Panc1 (cell line): Measurements from ENCODE around the gene KLHDC10. TPM values are rescaled to one million over a fixed set of nuclear protein-coding genes. Genes with fewer than 3 reads are reported as not detected.
"Not testable (repeated sequence)": the region's sequence is repeated elsewhere in the genome, so short reads cannot be mapped to it uniquely, and the experiment has no call there.

Source experiments
- ATAC-seq: fragments of 200-7000 bp; cut with Tn5 transposase; 2 replicates; pipeline ENCODE4 v1.9.1; 2020; ENCODE audit warnings: mild to moderate bottlenecking, moderate library complexity
- BruUV-seq: library from RNA; stranded (reverse); fragments of 400-500 nt; replicated peaks from 2 replicates; lab custom pipeline; 2021; lab: Mats Ljungman, UMichigan
- CTCF ChIA-PET: fragments of 300-600 bp; sonication (Branson Sonifier 250); formaldehyde crosslinking; loops from one replicate; lab custom pipeline; 2022; ENCODE audit warnings: antibody characterized with exemption; lab: Charles Lee
- POLR2A ChIA-PET: fragments of 300-600 bp; sonication (Branson Sonifier 250); formaldehyde crosslinking; loops from one replicate; lab custom pipeline; 2022; ENCODE audit warnings: antibody characterized with exemption; lab: Charles Lee
- DNase-seq: peaks from one replicate; pipeline ENCODE4 v3.0.0-alpha.2; 2010; ENCODE audit warnings: low read depth, low spot score
- H3K27ac ChIP-seq: 2 replicates; pipeline ENCODE4 v1.5.1; 2011; ENCODE audit warnings: mild to moderate bottlenecking, low read length, inconsistent platforms
- H3K27me3 ChIP-seq: fragments of 200-500 bp; sonication (Bioruptor generic); 2 replicates; pipeline ENCODE4 v1.6.0; 2014; ENCODE audit warnings: low read length, inconsistent platforms; ENCODE audit not compliant: control insufficient read depth, insufficient read depth
- H3K36me3 ChIP-seq: fragments of 200-500 bp; sonication (Bioruptor generic); 2 replicates; pipeline ENCODE4 v1.5.1; 2014; ENCODE audit warnings: inconsistent platforms, mild to moderate bottlenecking, low read length, moderate library complexity; ENCODE audit not compliant: control insufficient read depth, insufficient read depth
- H3K4me1 ChIP-seq: 2 replicates; pipeline ENCODE4 v1.5.1; 2011; ENCODE audit warnings: inconsistent platforms, mild to moderate bottlenecking, low read length, moderate library complexity; ENCODE audit not compliant: control insufficient read depth, insufficient read depth
- H3K4me3 ChIP-seq, 2 experiments: 2 replicates each; pipeline ENCODE4 v1.5.1; 2011 to 2012; ENCODE audit warnings: low read depth in 2 of 2, low read length in 2 of 2, mild to moderate bottlenecking in 2 of 2, inconsistent platforms in 1 of 2, moderate library complexity in 1 of 2
- H3K9me3 ChIP-seq: fragments of 200-500 bp; sonication (Bioruptor generic); 2 replicates; pipeline ENCODE4 v1.5.1; 2014; ENCODE audit warnings: low read depth, mild to moderate bottlenecking, inconsistent platforms, low read length, moderate library complexity; ENCODE audit not compliant: control insufficient read depth, insufficient read depth
- CTCF ChIP-seq: fragments of 450-650 bp; IDR thresholded peaks from 2 replicates; pipeline ENCODE4 v1.5.1; 2017; ENCODE audit warnings: mild to moderate bottlenecking
- POLR2AphosphoS5 ChIP-seq: IDR thresholded peaks from 2 replicates; pipeline ENCODE4 v1.6.1; 2012; ENCODE audit warnings: mild to moderate bottlenecking, low read depth, low read length, moderate library complexity
- REST ChIP-seq, 2 experiments: IDR thresholded peaks; 2 replicates each; pipeline ENCODE4 v1.6.1; 2011 to 2012; ENCODE audit warnings: low read depth in 2 of 2, control low read depth in 1 of 2, low read length in 1 of 2, mild to moderate bottlenecking in 1 of 2, moderate library complexity in 1 of 2; ENCODE audit not compliant: insufficient read depth in 1 of 2
- SIN3A ChIP-seq: IDR thresholded peaks from 2 replicates; pipeline ENCODE4 v1.6.1; 2012; ENCODE audit warnings: low read depth, mild to moderate bottlenecking, low read length, moderate library complexity, borderline replicate concordance; ENCODE audit not compliant: insufficient read depth
- TCF7L2 ChIP-seq: IDR thresholded peaks from 2 replicates; pipeline ENCODE4 v1.6.1; 2011; ENCODE audit warnings: mild to moderate bottlenecking, low read depth, low read length, inconsistent platforms
- in situ Hi-C: cut with HindIII; loops from 2 replicates; pipeline ENCODE4 v1.10.0; 2016; ENCODE audit warnings: low sequenced_read_pairs, low pct_unique_long_range_greater_than_20kb
- intact Hi-C: fragments of 100-400 bp; cut with micrococcal nuclease; formaldehyde crosslinking; loops from one replicate; pipeline ENCODE4 v1.10.0; 2022; ENCODE audit not compliant: unreplicated experiment
- total RNA-seq: library from RNA; stranded (reverse); gene quantifications from one replicate; pipeline ENCODE4 v1.2.1, GENCODE V29; 2021; ENCODE audit not compliant: unreplicated experiment

Gene KLHDC10
- total RNA-seq, 1 experiment from 2014 or later: 26.7 TPM

- ChIA-PET POLR2A (no interaction called here), CTCF (interaction anchor here (0.6 kb wide), 1 partner anchor 304 kb away, joined by 3 read pairs; no protein-coding TSS in a partner anchor)
- in situ Hi-C loops: no loop called here
- peaks cover 21% of the 10 kb centered on the region for H3K36me3 ChIP-seq
- H3K4me1 ChIP-seq: no peaks in the 10 kb centered on the region
- TF ChIP-seq POLR2AphosphoS5: no peak
- no peak for TF ChIP-seq REST (IDR thresholded peaks at IDR 0.05; ENCODE audit: insufficient read depth in 1 of 2, low read depth in 2 of 2, low read length in 1 of 2)
- TF ChIP-seq SIN3A: no peak
- TF ChIP-seq TCF7L2: no peak
- no peak for TF ChIP-seq CTCF
- no TSS peak for BruUV-seq
- no peak overlapping the region for H3K27ac ChIP-seq
- ATAC-seq: no peak
- intact Hi-C loops: no loop called here
- no peaks in the 10 kb centered on the region for H3K27me3 ChIP-seq
- H3K9me3 ChIP-seq: no peaks in the 10 kb centered on the region
- H3K4me3 ChIP-seq: no peak overlapping the region
- DNase-seq: no peak
Measured at GRCh38 chr7:130182990-130183389, 112.7 kb downstream of the KLHDC10 start.

GRCh38 chr7:130184349-130184748 lies 114.0 kb downstream of the KLHDC10 start:
- intact Hi-C loops, ATAC-seq, POLR2A ChIA-PET, H3K4me3 ChIP-seq, H3K27ac ChIP-seq, H3K27me3 ChIP-seq, H3K4me1 ChIP-seq, CTCF ChIA-PET, in situ Hi-C loops, DNase-seq, H3K9me3 ChIP-seq, BruUV-seq: not testable (repeated sequence)
- H3K36me3 ChIP-seq: peaks cover 21% of the 10 kb centered on the region

Other genes starting within 250 kb of the KLHDC10 start
- gene UBE2H, start 117.6 kb upstream of the KLHDC10 start, total RNA-seq: 58.0 TPM
- gene ZC3HC1, start 19.2 kb upstream of the KLHDC10 start, total RNA-seq: 32.3 TPM
- gene TMEM209, start 134.9 kb downstream of the KLHDC10 start, total RNA-seq: 32.3 TPM
- gene SSMEM1, start 137.3 kb downstream of the KLHDC10 start, total RNA-seq: not detected
- gene CPA2, start 196.3 kb downstream of the KLHDC10 start, total RNA-seq: 0.87 TPM
- 3.1 TPM for gene CPA4, start 222.6 kb downstream of the KLHDC10 start, total RNA-seq